GM12801 (cell line): ENCODE results near the gene JPT2.

ENCODE experiments used
- CTCF ChIP-seq: IDR thresholded peaks from one replicate; pipeline ENCODE4 v1.5.1; 2011; ENCODE audit warnings: control low read depth; ENCODE audit not compliant: insufficient read length; ENCODE audit errors: extremely low read depth

JPT2 gene

GRCh38 chr16:1690810-1691209, 12.7 kb downstream of the JPT2 start:
- TF ChIP-seq CTCF: no peak

GRCh38 chr16:1691276-1691675, 13.2 kb downstream of the JPT2 start:
- no peak for TF ChIP-seq CTCF

- no peak for TF ChIP-seq CTCF
Measured at GRCh38 chr16:1691956-1692355, 13.9 kb downstream of the JPT2 start.

- TF ChIP-seq CTCF: no peak
Measured at GRCh38 chr16:1696863-1697262, 18.8 kb downstream of the JPT2 start.

- TF ChIP-seq CTCF: no peak
Measured at GRCh38 chr16:1698680-1699079, 20.6 kb downstream of the JPT2 start.

- no peak for TF ChIP-seq CTCF
Measured at GRCh38 chr16:1700246-1700645, 22.2 kb downstream of the JPT2 start.

- no peak for TF ChIP-seq CTCF
Measured at GRCh38 chr16:1701216-1701878, 23.3 kb downstream of the JPT2 start.
